DMS53 treated with DMSO at 0.1 percent for 48 hours (cell line): Measurements from ENCODE around the gene ACOT8.
"Not testable (repeated sequence)": the region's sequence is repeated elsewhere in the genome, so short reads cannot be mapped to it uniquely, and the experiment has no call there.

Experiments used
- DNase-seq: peaks from one replicate; lab custom pipeline; 2025; ENCODE audit not compliant: unreplicated experiment; lab: John Stamatoyannopoulos, UW

The ACOT8 gene

GRCh38 chr20:45829673-45830106 lies 27.5 kb downstream of the ACOT8 start:
- DNase-seq = not testable (repeated sequence)

GRCh38 chr20:45828589-45828988 lies 28.6 kb downstream of the ACOT8 start:
- DNase-seq = no peak

GRCh38 chr20:45827712-45828111 lies 29.5 kb downstream of the ACOT8 start:
- DNase-seq = no peak

GRCh38 chr20:45827030-45827652 lies 30.1 kb downstream of the ACOT8 start, which contains the start of gene TNNC2:
TNNC2 (minus strand) TSS chr20:45827312; CDS start chr20:45827248, 64 bp downstream.
- no peak for DNase-seq

GRCh38 chr20:45826381-45827019 lies 30.7 kb downstream of the ACOT8 start:
- no peak for DNase-seq

GRCh38 chr20:45823949-45824835 lies 33.0 kb downstream of the ACOT8 start:
- DNase-seq = peak; percentile 85

- peak; percentile 45 for DNase-seq
These were observed 34.3 kb downstream of the ACOT8 start for GRCh38 chr20:45822857-45823256.

- DNase-seq = no peak
These were observed 35.2 kb downstream of the ACOT8 start for GRCh38 chr20:45821947-45822346.

- DNase-seq = no peak
These were observed 37.7 kb downstream of the ACOT8 start for GRCh38 chr20:45819466-45819865.

GRCh38 chr20:45818239-45818638 lies 39.0 kb downstream of the ACOT8 start:
- no peak for DNase-seq

- DNase-seq = no peak
These were observed 39.6 kb downstream of the ACOT8 start for GRCh38 chr20:45817376-45818194.

GRCh38 chr20:45816951-45817350 lies 40.2 kb downstream of the ACOT8 start:
- DNase-seq = no peak

GRCh38 chr20:45814314-45814713 lies 42.9 kb downstream of the ACOT8 start:
- DNase-seq = no peak

GRCh38 chr20:45813489-45813888 lies 43.7 kb downstream of the ACOT8 start:
- DNase-seq = no peak

- DNase-seq = no peak
These were observed 44.2 kb downstream of the ACOT8 start for GRCh38 chr20:45813006-45813340.

GRCh38 chr20:45812157-45813005 lies 44.8 kb downstream of the ACOT8 start, which contains the start of gene UBE2C:
UBE2C (plus strand) TSS chr20:45812644; CDS start chr20:45812696, 52 bp downstream.
- DNase-seq = peak; percentile 100

- no peak for DNase-seq
These were observed 46.8 kb downstream of the ACOT8 start for GRCh38 chr20:45810191-45810970.

GRCh38 chr20:45801851-45802250 lies 55.3 kb downstream of the ACOT8 start:
- DNase-seq = no peak
